Subcutaneous adipose tissue (tissue), 4 donors: ENCODE data around the gene CNRIP1. TPM values are rescaled to one million over a fixed set of nuclear protein-coding genes. Genes with fewer than 3 reads are reported as not detected.

Experiments
- CTCF ChIP-seq: fragments of 450-650 bp; IDR thresholded peaks from one replicate; pipeline ENCODE4 v1.5.1; 2016; ENCODE audit warnings: low read depth, mild to moderate bottlenecking, control low read depth, antibody characterized with exemption, moderate library complexity
- total RNA-seq, 4 donors: library from RNA; depleted of rRNA; stranded (reverse); fragments of >200 nt; gene quantifications; one replicate each; pipeline ENCODE4 v1.1.0, GENCODE V29; 2016

The CNRIP1 gene
- total RNA-seq, result 10 to 100 TPM; 36.2 to 59.8 (median 55.4) TPM

- no peak for TF ChIP-seq CTCF
These were observed at the start of gene CNRIP1 for GRCh38 chr2:68319398-68320117. TSS of gene CNRIP1 (minus strand) at chr2:68319949. CDS start at chr2:68319400, 549 bp downstream.

- TF ChIP-seq CTCF, result no peak
These were observed 49.6 kb upstream of the CNRIP1 start for GRCh38 chr2:68369337-68369734.

GRCh38 chr2:68368654-68369336, 49.0 kb upstream of the CNRIP1 start:
- TF ChIP-seq CTCF, result no peak

- no peak for TF ChIP-seq CTCF
These were observed 48.4 kb upstream of the CNRIP1 start for GRCh38 chr2:68367953-68368653.

GRCh38 chr2:68366083-68366560, 46.4 kb upstream of the CNRIP1 start:
- no peak for TF ChIP-seq CTCF

- no peak for TF ChIP-seq CTCF
These were observed 45.3 kb upstream of the CNRIP1 start, which contains the start of gene PLEK for GRCh38 chr2:68365087-68365486. TSS of gene PLEK (plus strand) at chr2:68365282. CDS start at chr2:68365352, 70 bp downstream.

GRCh38 chr2:68363721-68364120, 44.0 kb upstream of the CNRIP1 start:
- no peak for TF ChIP-seq CTCF
